LoVo (cell line): ENCODE results near the gene PLA2G10.
"Not testable (repeated sequence)": the region's sequence is repeated elsewhere in the genome, so short reads cannot be mapped to it uniquely, and the experiment has no call there.

ENCODE experiments used
- DNase-seq: peaks from one replicate; pipeline ENCODE4 v3.0.0-alpha.2; 2016; ENCODE audit warnings: low spot score

The PLA2G10 gene, protein sequence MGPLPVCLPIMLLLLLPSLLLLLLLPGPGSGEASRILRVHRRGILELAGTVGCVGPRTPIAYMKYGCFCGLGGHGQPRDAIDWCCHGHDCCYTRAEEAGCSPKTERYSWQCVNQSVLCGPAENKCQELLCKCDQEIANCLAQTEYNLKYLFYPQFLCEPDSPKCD

GRCh38 chr16:14694129-14694528, at the start of gene PLA2G10:
PLA2G10 (minus strand) TSS chr16:14694308; CDS start chr16:14694229, 79 bp downstream.
- DNase-seq, result not testable (repeated sequence)

DNA sequence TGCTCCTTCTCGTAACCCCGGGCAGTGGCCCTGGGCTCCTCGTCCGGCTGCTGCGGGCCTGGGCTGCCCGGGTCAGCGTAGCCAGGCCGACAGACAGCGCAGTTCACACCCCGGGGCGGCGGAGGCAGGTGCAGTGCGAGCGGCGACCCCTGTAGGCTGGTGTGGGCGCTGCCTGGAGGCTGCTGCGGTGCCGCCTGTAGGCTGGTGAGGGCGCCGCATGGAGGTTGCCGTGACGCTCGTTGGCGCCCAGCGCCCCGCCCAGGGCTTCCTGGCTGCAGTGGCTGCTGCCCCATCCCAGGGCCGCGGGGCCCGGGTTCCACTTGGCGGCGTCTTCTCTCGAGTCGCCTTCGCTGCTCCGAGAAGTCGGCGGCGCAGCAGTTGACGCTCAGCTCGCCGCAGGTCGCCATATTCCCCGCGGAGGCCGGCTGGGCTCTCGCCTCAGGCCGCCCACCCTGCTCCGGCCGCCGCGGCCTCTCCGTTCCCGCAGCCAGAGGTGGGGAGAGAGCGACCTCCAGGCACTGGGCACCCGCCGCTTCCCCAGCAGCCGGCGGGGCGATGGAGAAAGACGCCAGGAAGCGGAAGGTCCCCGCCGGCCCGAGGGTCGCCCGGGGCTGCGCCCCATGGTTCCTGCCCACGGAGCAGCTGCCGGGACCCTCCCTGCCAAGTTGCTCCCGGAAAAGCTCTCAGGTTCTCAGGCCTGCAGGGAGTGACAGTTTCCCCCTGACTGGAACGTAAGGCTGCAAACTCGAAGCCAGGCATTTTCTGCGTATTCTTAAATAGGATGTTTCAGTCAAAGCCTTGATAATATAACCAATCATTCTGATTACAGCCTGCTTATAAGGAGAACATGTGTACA, 48.4 kb upstream of the PLA2G10 start, which contains the start of gene NPIPA2:
TSS of gene NPIPA2 (plus strand) at position 261 of the 856 bp plus-strand sequence. CDS start 5,533 bp downstream, outside the sequence.
- DNase-seq, result not testable (repeated sequence)

DNA sequence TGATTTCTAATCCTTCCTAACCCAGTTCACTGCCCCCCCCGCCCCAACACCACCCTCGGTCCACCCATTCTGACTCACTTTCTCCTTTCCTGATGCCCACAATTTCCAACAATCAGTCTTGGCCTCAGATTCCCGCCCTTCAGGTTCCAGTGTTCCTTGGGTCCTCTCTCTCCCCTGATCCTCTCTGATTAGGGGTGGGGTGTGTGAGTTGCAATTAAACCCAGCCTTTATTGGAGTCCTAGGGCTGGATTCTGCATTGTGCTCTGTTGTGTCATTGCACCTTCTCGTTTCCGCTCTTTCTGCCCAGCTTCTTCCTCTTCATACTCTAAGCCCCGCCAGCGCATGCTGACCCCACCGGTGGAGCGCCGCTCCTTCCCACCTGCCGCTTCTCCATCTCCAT, 47.7 kb upstream of the PLA2G10 start:
- not testable (repeated sequence) for DNase-seq

- DNase-seq, result not testable (repeated sequence)
These were observed 46.8 kb upstream of the PLA2G10 start for GRCh38 chr16:14740832-14741385.

- not testable (repeated sequence) for DNase-seq
These were observed 39.1 kb upstream of the PLA2G10 start for GRCh38 chr16:14733233-14733632.

DNA sequence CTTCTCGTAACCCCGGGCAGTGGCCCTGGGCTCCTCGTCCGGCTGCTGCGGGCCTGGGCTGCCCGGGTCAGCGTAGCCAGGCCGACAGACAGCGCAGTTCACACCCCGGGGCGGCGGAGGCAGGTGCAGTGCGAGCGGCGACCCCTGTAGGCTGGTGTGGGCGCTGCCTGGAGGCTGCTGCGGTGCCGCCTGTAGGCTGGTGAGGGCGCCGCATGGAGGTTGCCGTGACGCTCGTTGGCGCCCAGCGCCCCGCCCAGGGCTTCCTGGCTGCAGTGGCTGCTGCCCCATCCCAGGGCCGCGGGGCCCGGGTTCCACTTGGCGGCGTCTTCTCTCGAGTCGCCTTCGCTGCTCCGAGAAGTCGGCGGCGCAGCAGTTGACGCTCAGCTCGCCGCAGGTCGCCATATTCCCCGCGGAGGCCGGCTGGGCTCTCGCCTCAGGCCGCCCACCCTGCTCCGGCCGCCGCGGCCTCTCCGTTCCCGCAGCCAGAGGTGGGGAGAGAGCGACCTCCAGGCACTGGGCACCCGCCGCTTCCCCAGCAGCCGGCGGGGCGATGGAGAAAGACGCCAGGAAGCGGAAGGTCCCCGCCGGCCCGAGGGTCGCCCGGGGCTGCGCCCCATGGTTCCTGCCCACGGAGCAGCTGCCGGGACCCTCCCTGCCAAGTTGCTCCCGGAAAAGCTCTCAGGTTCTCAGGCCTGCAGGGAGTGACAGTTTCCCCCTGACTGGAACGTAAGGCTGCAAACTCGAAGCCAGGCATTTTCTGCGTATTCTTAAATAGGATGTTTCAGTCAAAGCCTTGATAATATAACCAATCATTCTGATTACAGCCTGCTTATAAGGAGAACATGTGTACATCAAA, 9.3 kb upstream of the PLA2G10 start, which contains the start of gene NPIPA3:
TSS of gene NPIPA3 (plus strand) at position 256 of the 856 bp plus-strand sequence. CDS start 5,533 bp downstream, outside the sequence.
- not testable (repeated sequence) for DNase-seq

DNA sequence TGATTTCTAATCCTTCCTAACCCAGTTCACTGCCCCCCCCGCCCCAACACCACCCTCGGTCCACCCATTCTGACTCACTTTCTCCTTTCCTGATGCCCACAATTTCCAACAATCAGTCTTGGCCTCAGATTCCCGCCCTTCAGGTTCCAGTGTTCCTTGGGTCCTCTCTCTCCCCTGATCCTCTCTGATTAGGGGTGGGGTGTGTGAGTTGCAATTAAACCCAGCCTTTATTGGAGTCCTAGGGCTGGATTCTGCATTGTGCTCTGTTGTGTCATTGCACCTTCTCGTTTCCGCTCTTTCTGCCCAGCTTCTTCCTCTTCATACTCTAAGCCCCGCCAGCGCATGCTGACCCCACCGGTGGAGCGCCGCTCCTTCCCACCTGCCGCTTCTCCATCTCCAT, 8.6 kb upstream of the PLA2G10 start:
- DNase-seq, result not testable (repeated sequence)

GRCh38 chr16:14701859-14702258, 7.8 kb upstream of the PLA2G10 start:
- not testable (repeated sequence) for DNase-seq

DNA sequence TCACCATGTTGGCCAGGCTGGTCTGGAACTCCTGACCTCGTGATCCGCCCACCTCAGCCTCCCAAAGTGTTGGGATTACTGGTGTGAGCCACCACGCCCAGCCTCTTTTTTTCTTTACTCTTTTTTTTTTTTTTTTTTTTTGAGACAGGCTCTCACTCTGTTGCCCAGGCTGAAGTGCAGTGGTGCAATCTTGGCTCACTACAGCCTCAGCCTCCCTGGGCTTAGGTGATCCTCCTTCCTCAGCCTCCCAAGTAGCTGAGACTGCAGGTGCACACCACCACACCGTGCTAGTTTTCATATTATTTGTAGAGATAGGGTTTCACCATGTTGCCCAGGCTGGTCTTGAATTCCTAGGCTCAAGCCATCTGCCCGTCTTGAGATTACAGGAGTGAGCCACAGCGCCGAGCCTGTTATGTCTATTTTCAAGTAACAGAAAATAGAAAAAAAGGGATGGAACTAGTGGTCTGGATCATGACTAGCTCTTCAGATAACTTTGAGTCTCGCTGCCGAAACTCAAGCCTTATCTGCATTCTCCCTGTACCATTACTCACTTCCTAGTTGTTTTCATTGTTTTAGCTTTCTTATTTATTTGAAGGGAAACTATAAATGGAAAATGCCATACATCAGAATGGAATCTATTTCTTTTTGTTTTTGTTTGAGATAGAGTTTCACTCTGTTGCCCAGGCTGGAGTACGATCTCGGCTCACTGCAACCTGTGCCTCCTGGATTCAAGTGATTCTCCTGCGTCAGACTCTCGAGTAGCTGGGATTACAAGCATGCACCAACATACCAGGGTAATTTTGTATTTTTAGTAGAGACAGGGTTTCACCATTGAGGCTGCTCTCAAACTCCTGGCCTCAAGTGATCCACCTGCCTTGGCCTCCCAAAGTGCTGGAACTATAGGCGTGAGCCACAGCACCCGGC, 8.0 kb downstream of the PLA2G10 start:
- not testable (repeated sequence) for DNase-seq

DNA sequence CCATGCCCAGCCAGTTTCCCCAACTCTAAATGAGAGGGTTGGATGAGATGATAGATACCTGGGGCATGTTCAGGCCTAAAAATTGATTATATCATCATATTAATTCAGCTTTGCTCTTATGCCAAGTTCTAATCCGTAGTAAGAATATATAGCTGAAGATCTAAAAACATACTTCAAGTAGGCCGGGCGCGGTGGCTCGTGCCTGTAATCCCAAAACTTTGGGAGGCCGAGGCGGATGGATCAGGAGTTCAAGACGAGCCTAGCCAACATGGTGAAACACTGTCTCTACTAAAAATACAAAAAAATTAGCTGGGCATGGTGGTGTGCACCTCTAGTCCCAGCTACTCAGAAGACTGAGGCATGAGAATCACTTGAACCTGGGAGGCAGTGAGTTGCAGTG, 12.0 kb downstream of the PLA2G10 start:
- no peak for DNase-seq

- DNase-seq, result no peak
These were observed 13.0 kb downstream of the PLA2G10 start for GRCh38 chr16:14681115-14681514.

GRCh38 chr16:14680396-14680795, 13.7 kb downstream of the PLA2G10 start:
- DNase-seq, result not testable (repeated sequence)

DNA sequence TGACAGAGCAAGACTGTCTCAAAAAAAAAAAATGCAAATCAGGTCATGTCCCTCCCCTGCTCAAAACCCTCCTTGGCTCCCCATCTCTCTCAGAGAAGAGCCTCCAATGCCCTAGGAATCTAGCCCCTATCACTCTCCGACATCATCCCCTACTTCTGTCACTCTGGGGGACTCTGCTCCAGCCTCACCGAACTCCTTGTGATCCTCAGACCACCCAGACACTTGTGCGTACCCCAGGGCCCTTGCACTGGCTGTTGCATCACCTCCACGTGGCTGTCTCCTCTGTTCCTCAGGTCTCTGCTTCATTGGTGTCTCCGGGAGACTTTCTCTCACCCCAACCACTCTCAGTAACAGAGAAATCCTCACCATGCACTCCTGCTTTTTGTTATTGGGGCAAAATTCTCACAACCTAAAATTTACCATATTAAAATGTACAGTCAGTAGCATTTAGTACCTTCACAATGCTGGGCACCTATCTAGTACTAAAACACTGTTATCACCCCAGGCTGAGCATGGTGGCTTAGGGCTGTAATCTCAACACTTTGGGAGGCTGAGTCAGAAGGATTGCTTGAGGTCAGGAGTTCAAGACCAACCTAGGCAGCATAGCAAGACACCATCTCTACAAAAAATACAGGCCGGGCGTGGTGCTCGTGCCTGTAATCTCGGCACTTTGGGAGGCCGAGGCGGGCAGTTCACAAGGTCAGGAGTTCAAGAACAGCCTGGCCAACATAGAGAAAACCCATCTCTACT, 15.2 kb downstream of the PLA2G10 start:
- no peak for DNase-seq

DNA sequence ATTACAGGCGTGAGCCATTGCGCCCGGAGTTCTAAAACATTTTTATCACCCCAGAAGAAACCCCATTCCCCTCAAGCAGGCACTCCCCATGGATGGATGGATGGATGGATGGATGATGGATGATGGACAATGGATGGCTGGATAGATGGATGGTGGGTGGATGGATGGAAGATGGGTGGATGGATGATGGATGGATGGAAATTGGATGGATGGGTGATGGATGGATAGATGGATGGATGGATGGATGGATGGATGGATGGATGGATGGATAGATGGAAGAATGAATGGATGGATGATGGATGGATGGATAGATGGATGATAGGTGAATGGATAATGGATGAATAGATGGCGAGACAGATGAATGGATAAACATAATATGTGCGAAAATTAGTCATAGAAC, 16.5 kb downstream of the PLA2G10 start:
- DNase-seq, result no peak

DNA sequence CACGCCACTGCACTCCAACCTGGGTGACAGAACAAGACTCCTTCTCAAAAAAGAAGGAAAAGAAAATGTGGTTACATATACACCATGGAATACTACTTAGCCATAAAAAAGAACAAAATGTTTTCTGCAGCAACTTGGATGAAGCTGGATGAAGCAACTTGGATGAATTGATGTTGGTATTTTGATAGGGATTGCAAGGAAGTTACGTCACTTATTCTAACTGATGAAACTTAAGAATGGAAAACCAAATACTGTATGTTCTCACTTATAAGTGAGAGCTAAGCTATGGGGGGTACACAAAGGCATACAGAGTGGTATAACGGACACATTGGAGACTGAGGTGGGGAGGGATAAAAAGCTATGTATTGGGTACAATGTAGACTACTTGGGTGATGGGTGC, 17.5 kb downstream of the PLA2G10 start:
- DNase-seq, result no peak

GRCh38 chr16:14672403-14672971, 21.6 kb downstream of the PLA2G10 start:
- DNase-seq, result no peak

DNA sequence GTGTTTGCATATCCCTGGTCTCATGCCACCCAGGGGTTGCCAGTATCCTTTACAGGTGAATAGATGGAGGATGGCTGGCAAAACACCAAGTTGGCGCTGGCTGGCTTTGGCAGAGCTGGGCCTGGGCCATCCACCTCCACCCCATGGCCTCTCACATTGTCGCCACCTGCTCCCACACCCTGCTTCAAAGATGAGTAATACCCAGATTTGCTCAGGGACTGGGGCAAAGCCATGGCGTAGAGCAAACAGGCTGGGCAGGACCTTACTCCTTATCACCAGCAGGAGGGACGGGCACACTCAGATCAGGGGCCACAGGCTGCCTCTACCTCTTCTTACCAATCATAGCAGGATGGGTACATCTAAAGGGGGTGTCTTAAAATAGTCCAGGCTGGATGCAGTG, 24.3 kb downstream of the PLA2G10 start:
- DNase-seq, result no peak

GRCh38 chr16:14668556-14669223, 25.4 kb downstream of the PLA2G10 start:
- DNase-seq, result no peak
